Stomach (tissue), 9 donors: ENCODE measurements around the gene FCAR. TPM values are rescaled to one million over a fixed set of nuclear protein-coding genes. Genes with fewer than 3 reads are reported as not detected.
"Not testable (repeated sequence)": the region's sequence is repeated elsewhere in the genome, so short reads cannot be mapped to it uniquely, and the experiment has no call there.

Experiments
- DNase-seq, 2 donors: peaks; one replicate each; pipeline versions ENCODE4 v3.0.0 to v3.0.0-alpha.2; 2013 to 2019
- H3K27ac ChIP-seq, 5 donors: fragments of 200-600 bp in 4 of 5; sonication (generic) in 4 of 5; one replicate each; pipeline ENCODE4 v1.5.1; 2013 to 2019; ENCODE audit warnings: mild to moderate bottlenecking in 1 of 5, moderate library complexity in 1 of 5
- H3K27me3 ChIP-seq, 3 donors: fragments of 200-600 bp; sonication (generic); one replicate each; pipeline ENCODE4 v1.5.1; 2017 to 2019; ENCODE audit warnings: mixed run types in 1 of 3
- H3K36me3 ChIP-seq, 4 donors: fragments of 200-600 bp; sonication (generic); 1 replicate in 3 of 4; 2 replicates in 1 of 4; pipeline ENCODE4 v1.5.1; 2016 to 2019
- H3K4me1 ChIP-seq, 4 donors: fragments of 200-600 bp; sonication (generic); one replicate each; pipeline ENCODE4 v1.5.1; 2016 to 2019
- H3K4me3 ChIP-seq, 4 donors: fragments of 200-600 bp; sonication (generic) in 3 of 4; one replicate each; pipeline ENCODE4 v1.5.1; 2016 to 2019; ENCODE audit warnings: mild to moderate bottlenecking in 1 of 4
- H3K9me3 ChIP-seq, 4 donors: fragments of 200-600 bp; sonication (generic); one replicate each; pipeline ENCODE4 v1.5.1; 2016 to 2019
- CTCF ChIP-seq, 7 experiments: fragments of 450-650 bp in 4 of 7; fragments of 200-600 bp in 3 of 7; sonication (generic) in 3 of 7; IDR thresholded peaks; one replicate each; pipeline ENCODE4 v1.5.1; 2016 to 2019; ENCODE audit warnings: antibody characterized with exemption in 7 of 7, control low read depth in 2 of 7, mild to moderate bottlenecking in 1 of 7
- EP300 ChIP-seq: sonication (generic); formaldehyde crosslinking; IDR thresholded peaks from one replicate; pipeline ENCODE4 v1.6.1; 2017; ENCODE audit warnings: antibody characterized with exemption
- POLR2A ChIP-seq, 4 donors: fragments of 450-650 bp; IDR thresholded peaks; one replicate each; pipeline ENCODE4 v1.6.1; 2016; ENCODE audit warnings: antibody characterized with exemption in 4 of 4, control low read depth in 2 of 4, mild to moderate bottlenecking in 1 of 4, moderate library complexity in 1 of 4
- POLR2AphosphoS5 ChIP-seq, 3 donors: sonication (generic); formaldehyde crosslinking; IDR thresholded peaks; one replicate each; pipeline ENCODE4 v1.6.1; 2016; ENCODE audit warnings: antibody characterized with exemption in 3 of 3
- WGBS, 5 donors: extraction: QIAGEN DNeasy Blood & Tissue Kit in 3 of 5; methylation state at CpG; one replicate each; pipeline versions ENCODE4 v1.1.5 to v1.1.7; 2013 to 2018; 5-methylcytosine and 5-hydroxymethylcytosine counted together
- intact Hi-C: fragments of 100-400 bp; cut with DNase I; formaldehyde crosslinking; loops from one replicate; pipeline ENCODE4 v1.15.1; 2023; ENCODE audit warnings: low total_unique reads
- polyA plus RNA-seq, 3 donors: library from polyadenylated mRNA; stranded (reverse); fragments of 200-250 nt; gene quantifications; one replicate each; pipeline ENCODE4 v1.2.3, GENCODE V29; 2013
- total RNA-seq, 5 donors: library from RNA; depleted of rRNA; stranded (reverse); fragments of >200 nt; gene quantifications; one replicate each; pipeline versions ENCODE4 v1.1.0 to v1.2.3, GENCODE V29; 2014 to 2016
- donor health status: healthy with polysubstance abuse.
- donor health status: Bipolar disorder and iron deficiency.
- donor health status: healthy.

Gene FCAR
- total and polyA plus RNA-seq, 8 donors = 0.15 to 2.2 (median 1.3) TPM; not detected in 5

GRCh38 chr19:54850930-54851329 lies 23.1 kb upstream of the FCAR start:
- peaks cover 0 to 7% (median 0%) of the 10 kb centered on the region in 4 donors for H3K9me3 ChIP-seq
- peaks cover 0 to 8% (median 0%) of the 10 kb centered on the region in 3 donors for H3K27me3 ChIP-seq
- intact Hi-C loops = no loop called here
- no peak overlapping the region for H3K4me3 ChIP-seq
- no peak for TF ChIP-seq POLR2AphosphoS5 (IDR thresholded peaks at IDR 0.05)
- TF ChIP-seq CTCF (IDR thresholded peaks at IDR 0.05) = no peak
- TF ChIP-seq EP300 = no peak
- TF ChIP-seq POLR2A (IDR thresholded peaks at IDR 0.05) = no peak
- H3K4me1 ChIP-seq = no peaks in the 10 kb centered on the region
- WGBS, 5 donors = 0 to 54% (median 28%) methylated on average over 1 to 2 of the region's 2 CpGs
- no peak overlapping the region for H3K27ac ChIP-seq
- no peaks in the 10 kb centered on the region for H3K36me3 ChIP-seq
- DNase-seq = no peak

- intact Hi-C loops = no loop called here
- H3K4me3 ChIP-seq = no peak overlapping the region
- 70 to 91% (median 86%) methylated on average over 7 of the region's 7 CpGs for WGBS, 5 donors
- TF ChIP-seq POLR2AphosphoS5 (IDR thresholded peaks at IDR 0.05) (no peak), POLR2A (IDR thresholded peaks at IDR 0.05) (no peak), CTCF (IDR thresholded peaks at IDR 0.05) (no peak), EP300 (no peak)
- H3K36me3 ChIP-seq = no peaks in the 10 kb centered on the region
- H3K9me3 ChIP-seq = peaks cover 0 to 4% (median 0%) of the 10 kb centered on the region in 4 donors
- H3K4me1 ChIP-seq = no peaks in the 10 kb centered on the region
- no peak overlapping the region for H3K27ac ChIP-seq
- peaks cover 0 to 8% (median 0%) of the 10 kb centered on the region in 3 donors for H3K27me3 ChIP-seq
- DNase-seq = no peak
These were observed 22.7 kb upstream of the FCAR start for GRCh38 chr19:54851353-54851752.

GRCh38 chr19:54855241-54855640 lies 18.8 kb upstream of the FCAR start:
- intact Hi-C loops, DNase-seq, H3K4me3 ChIP-seq, H3K27ac ChIP-seq, H3K27me3 ChIP-seq, H3K9me3 ChIP-seq, H3K4me1 ChIP-seq, H3K36me3 ChIP-seq: not testable (repeated sequence)
- WGBS, 5 donors = 47 to 72% (median 61%) methylated on average over 1 of the region's 1 CpG

- DNase-seq, H3K27ac ChIP-seq, H3K9me3 ChIP-seq, H3K4me1 ChIP-seq, H3K4me3 ChIP-seq, H3K36me3 ChIP-seq, H3K27me3 ChIP-seq, intact Hi-C loops: not testable (repeated sequence)
- WGBS, 5 donors = 69 to 93% (median 78%) methylated on average over 3 of the region's 3 CpGs
These were observed 15.6 kb upstream of the FCAR start for GRCh38 chr19:54858476-54858875.

GRCh38 chr19:54859421-54859820 lies 14.6 kb upstream of the FCAR start:
- 68 to 80% (median 77%) methylated on average over 7 of the region's 7 CpGs for WGBS, 5 donors

GRCh38 chr19:54863459-54863858 lies 10.6 kb upstream of the FCAR start:
- H3K4me1 ChIP-seq, DNase-seq, H3K27me3 ChIP-seq, H3K9me3 ChIP-seq, intact Hi-C loops, H3K27ac ChIP-seq, H3K4me3 ChIP-seq, H3K36me3 ChIP-seq: not testable (repeated sequence)
- 96 to 100% methylated on average over 2 of the region's 3 CpGs; no CpG with 5 or more reads in 3 of the 5 donors for WGBS, 5 donors

More at GRCh38 chr19:54859421-54859820, 14.6 kb upstream of the FCAR start:
- H3K4me1 ChIP-seq, intact Hi-C loops, DNase-seq, H3K27me3 ChIP-seq, H3K4me3 ChIP-seq, H3K27ac ChIP-seq, H3K36me3 ChIP-seq, H3K9me3 ChIP-seq: not testable (repeated sequence)
